ENCODE measurements around the gene PCED1B. TPM values are rescaled to one million over a fixed set of nuclear protein-coding genes. Genes with fewer than 3 reads are reported as not detected.

PCED1B gene
- total RNA-seq, 1 experiment from 2014 or later: 3.3 TPM

GRCh38 chr12:47144769-47145168, 65.3 kb downstream of the PCED1B start:
- no peak for DNase-seq
- Mint-ChIP-seq H3K27me3 (ENCODE audit: low read depth) (no peaks in the 10 kb centered on the region), H3K4me1 (peaks cover 8 to 11% of the 10 kb centered on the region in 2 experiments), H3K36me3 (ENCODE audit: insufficient read depth in 1 of 3, low read depth in 3 of 3) (peaks cover 0 to 2% (median 0%) of the 10 kb centered on the region in 3 experiments; a peak in 2 of 7 replicates), H3K27ac (no peak overlapping the region), H3K9me3 (peaks cover 3 to 4% of the 10 kb centered on the region in 2 experiments; a peak in 2 of 5 replicates), H3K4me3 (no peak overlapping the region)
- Histone ChIP-seq H3K9me3 (ENCODE audit: control insufficient read depth, low read depth, low read length) (no peaks in the 10 kb centered on the region), H3K14ac (ENCODE audit: insufficient read depth, low read length) (no peak overlapping the region), H3K79me1 (ENCODE audit: insufficient read depth, low read depth, low read length, poor library complexity, severe bottlenecking) (no peaks in the 10 kb centered on the region), H2BK12ac (ENCODE audit: insufficient read length, low read depth, low read length) (no peak overlapping the region), H2AFZ (ENCODE audit: low read length) (no peak overlapping the region), H3K4me2 (ENCODE audit: insufficient read depth, insufficient read length, low read length) (no peak overlapping the region), H2BK15ac (ENCODE audit: low read depth, low read length) (no peak overlapping the region), H3K79me2 (ENCODE audit: insufficient read depth, low read length) (no peaks in the 10 kb centered on the region), H3K23me2 (ENCODE audit: insufficient read length, low read depth, low read length, poor library complexity, severe bottlenecking) (no peaks in the 10 kb centered on the region), H4K8ac (replicated peaks; ENCODE audit: insufficient read length, low read depth, low read length) (no peak overlapping the region), H4K91ac (ENCODE audit: insufficient read length, low read depth, low read length) (no peak overlapping the region), H2AK5ac (ENCODE audit: insufficient read length, low read length) (no peak overlapping the region), H4K5ac (ENCODE audit: insufficient read length, low read depth, low read length) (no peak overlapping the region), H3K27me3 (ENCODE audit: insufficient read depth, low read length) (no peaks in the 10 kb centered on the region), H4K20me1 (ENCODE audit: control insufficient read depth, insufficient read depth, insufficient read length) (no peaks in the 10 kb centered on the region), H3K9ac (ENCODE audit: extremely low read depth, insufficient read length, low read length) (no peak overlapping the region), H3K27ac (ENCODE audit: insufficient read length, low read depth, low read length) (no peak overlapping the region), H3K4ac (ENCODE audit: low read depth, low read length) (no peak overlapping the region), H3K23ac (ENCODE audit: insufficient read length, low read depth, low read length) (no peak overlapping the region), H3K18ac (ENCODE audit: insufficient read length, low read depth, low read length) (no peak overlapping the region), H3T11ph (ENCODE audit: low read length) (no peak overlapping the region), H2BK20ac (ENCODE audit: low read depth, low read length, poor library complexity, severe bottlenecking) (no peak overlapping the region), H3K4me1 (ENCODE audit: insufficient read depth, low read length) (no peaks in the 10 kb centered on the region), H2BK120ac (ENCODE audit: low read depth, low read length, poor library complexity, severe bottlenecking) (no peak overlapping the region), H2BK5ac (ENCODE audit: insufficient read length, low read length) (no peak overlapping the region), H3K56ac (ENCODE audit: insufficient read length, low read depth, low read length) (no peak overlapping the region)
- WGBS (ENCODE audit: extremely low coverage, insufficient read length, low lambda C conversion rate): no CpG with 5 or more reads among the region's 2 CpGs
- no peak for TF ChIP-seq CTCF (conservative IDR thresholded peaks at IDR 0.05)
